GM21515 (cell line): ENCODE measurements around the gene ARMC9.

Experiments used
- ATAC-seq: cut with Tn5 transposase; IDR thresholded peaks from one replicate; pipeline ENCODE4 v1.9.1; 2021; ENCODE audit not compliant: unreplicated experiment

ARMC9 gene

DNA sequence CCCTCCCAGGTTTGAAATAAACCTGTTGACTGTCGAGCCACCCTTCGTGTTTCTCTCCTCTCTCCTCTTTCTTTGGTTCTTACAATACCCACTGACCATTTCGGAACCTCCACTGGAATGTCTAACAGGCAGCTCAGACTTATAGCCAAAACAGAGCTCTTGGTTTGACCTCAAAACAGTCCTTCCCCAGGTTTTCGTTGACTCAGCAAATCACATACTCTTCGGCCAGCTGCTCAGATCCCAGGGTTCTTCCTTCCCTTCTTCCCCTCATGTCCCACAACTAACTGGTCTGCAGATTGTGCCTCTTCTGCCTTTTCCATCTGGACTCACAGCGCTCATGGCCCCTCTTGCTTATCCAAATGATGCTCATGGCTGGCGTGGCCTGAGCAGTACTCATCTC lies 4.7 kb downstream of the ARMC9 start:
- ATAC-seq, result no peak

DNA sequence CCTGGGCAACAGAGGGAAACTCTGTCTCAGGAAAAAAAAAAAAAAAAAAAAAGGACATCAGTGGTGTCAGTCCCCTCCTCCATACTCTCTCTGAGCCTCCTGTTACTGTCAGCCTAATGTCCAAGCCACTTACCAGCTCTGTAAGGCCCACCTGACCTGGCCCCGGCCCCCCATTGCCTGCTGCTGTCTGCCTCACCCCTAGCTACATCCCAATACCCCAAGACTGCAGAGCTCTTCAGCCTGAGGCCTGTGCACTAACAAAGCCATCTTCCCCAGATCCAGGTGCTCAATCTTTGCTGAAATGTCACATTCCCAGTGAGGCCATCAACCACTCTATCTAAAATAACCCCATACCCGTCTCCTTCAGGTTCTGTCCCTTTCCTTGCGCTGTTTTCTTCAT lies 5.7 kb downstream of the ARMC9 start:
- ATAC-seq, result no peak

DNA sequence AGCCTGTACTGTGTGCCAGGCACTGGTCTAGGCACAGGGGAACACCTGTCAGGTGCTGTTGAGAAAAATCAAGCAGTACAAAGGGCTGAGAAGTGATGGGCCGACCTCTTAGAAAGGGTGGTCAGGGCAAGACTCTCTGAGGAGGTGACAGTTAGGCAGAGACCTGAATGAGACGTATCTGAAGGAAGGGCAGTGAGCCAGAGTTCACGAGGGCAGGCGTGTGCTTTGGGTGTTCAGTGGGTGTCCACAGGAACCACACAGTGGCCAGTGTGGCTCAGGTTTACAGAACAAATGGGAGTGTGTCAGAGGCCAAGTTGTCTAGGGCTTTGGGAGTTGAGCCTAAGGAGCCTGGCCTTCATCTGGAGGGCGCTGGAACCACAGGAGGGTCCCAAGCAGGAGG lies 6.2 kb downstream of the ARMC9 start:
- ATAC-seq, result no peak

DNA sequence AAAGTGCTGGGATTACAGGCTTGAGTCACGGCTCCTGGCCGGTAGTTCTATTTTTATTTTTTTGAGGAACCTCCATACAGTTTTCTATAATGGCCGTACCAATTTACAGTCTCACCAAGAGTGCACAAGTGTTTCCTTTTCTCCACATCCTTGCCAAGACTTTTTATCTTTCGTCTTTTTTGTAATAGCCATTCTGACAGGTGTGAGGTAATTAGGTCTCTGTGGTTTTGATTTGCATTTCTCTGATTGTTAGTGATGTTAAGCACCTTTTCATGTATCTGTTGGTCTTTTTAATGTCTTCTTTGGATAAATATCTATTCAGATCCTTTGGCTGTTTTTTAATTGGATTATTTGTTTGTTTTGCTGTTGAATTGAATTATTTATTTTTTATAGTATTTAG lies 9.3 kb downstream of the ARMC9 start:
- ATAC-seq, result no peak

DNA sequence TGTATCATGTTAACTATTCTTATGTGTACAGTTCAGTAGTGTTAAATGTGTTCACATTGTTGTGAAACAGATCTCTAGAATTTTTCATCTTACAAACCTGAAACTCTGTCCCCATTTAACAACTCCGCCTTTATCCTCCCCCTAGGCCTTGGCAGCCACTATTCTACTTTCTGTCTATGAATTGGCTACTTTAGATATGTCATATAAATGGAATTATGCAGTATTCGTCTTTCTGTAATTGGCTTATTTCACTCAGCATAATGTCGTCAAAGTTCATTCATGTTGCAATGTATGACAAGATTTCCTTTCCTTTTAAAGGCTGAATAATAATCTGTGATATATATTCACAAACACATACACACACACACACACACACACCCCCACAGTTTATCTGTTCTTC lies 12.4 kb downstream of the ARMC9 start:
- no peak for ATAC-seq

DNA sequence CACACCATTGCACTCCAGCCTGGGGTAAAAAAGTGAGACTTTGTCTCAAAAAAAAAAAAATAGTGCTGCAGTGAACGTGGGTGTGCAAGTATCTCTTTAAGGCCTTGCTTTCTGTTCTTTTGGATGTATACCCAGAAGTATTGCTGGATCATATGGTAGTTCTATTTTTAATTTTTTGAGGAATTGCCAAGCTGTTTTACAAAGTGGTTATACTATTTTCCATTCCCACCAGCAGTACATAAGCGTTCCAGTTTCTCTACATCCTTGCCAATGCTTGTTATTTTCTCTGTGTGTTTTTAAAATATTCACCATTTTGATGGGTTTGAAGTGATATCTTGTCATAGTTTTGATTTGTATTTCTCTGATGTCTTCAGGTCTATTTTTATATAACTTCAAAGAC lies 13.1 kb downstream of the ARMC9 start:
- no peak for ATAC-seq

DNA sequence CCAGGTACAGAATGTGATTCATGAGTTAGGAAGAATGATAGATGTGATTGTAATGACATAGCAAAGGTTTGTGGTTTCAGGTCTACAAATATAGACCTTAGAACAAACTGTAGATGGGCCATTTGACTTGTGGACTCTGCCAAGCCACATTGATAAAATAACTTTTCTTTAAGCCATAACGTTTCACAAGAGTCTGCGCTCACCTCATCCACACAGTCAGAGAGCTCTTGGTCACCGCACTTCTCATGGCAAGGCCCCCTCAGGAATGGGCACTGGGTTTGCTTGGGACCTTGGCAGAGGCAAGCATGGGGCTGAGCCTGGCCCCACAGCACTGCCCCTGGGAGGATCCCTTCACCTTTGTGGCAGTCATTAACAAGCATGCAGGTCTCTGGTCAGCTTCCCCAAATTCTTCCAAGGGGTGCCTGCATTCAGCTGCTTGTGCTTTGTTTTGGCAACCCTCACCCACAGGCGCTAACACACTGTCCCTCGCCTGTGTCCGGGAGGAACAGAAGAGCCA lies 14.0 kb downstream of the ARMC9 start:
- ATAC-seq, result no peak

DNA sequence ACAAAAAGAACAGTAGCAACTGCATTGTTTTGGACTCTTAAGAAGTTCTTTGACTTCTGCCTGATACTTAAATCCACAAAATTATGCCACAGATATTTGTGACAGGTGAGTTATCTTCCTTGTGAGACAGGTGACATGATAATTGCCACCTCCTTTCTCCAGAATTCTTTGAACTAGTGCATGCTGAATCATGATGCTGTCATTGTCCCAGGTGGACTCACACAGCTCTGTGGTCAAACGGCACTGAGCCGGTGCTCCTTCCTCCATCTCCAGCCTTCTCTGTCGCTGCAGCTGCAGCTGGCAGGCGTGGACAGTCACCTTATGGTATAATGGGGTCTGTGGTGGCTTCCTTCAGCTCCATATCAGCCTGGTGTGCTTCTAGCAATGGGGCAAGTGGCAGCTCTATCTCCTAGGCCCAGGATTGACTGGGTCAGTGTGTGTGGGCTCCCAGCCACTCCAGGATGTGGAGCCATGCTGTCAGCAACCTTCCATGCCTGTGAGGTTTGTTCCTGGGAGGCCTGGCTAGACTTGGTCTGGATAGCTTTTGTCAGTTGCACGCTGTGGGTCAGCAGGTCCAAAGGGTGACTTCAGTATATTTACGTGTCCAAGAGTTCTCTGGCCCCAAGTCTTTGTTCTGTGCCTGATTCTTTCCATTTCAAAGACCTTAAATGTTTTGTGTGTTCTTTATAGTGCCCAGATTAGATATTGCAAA lies 15.7 kb downstream of the ARMC9 start:
- ATAC-seq, result no peak

DNA sequence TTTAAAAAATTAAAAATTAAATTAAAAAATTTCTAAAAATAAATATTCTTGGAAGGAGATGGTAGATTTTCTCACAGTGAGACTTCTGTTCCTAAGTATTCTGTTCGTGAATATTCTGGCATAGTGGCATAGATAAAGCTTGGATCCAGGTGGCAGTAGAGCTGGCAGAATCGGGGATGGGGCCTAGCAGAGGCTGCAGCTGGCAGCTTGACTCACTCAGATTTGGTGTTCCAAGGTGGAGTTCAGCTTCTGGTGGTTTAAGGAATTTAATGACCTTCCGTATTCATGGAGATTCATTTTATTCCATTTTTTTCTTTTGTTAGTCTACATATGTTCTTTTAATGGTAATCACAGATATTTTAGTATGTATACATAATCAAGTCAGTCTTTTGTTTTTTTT lies 19.9 kb downstream of the ARMC9 start:
- ATAC-seq, result no peak

DNA sequence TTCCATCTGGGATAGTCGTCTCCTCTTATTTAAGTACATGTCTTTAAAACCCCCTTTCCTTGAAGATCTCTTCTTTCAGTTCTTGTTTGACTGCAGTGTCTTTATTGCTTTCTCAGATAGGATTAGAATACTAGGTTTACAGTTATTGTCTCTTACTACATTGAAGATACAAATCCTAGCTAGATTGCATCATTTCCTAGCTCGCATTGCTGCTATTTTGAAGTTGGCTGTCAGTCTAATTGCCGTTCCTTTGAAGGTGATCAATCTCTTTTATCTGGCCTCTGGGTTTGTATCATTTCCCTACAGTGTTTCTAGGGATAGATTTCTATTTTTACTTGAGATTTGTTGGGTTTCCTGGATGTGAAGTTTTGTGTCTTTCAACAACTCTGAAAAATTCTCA lies 20.9 kb downstream of the ARMC9 start:
- ATAC-seq, result no peak

DNA sequence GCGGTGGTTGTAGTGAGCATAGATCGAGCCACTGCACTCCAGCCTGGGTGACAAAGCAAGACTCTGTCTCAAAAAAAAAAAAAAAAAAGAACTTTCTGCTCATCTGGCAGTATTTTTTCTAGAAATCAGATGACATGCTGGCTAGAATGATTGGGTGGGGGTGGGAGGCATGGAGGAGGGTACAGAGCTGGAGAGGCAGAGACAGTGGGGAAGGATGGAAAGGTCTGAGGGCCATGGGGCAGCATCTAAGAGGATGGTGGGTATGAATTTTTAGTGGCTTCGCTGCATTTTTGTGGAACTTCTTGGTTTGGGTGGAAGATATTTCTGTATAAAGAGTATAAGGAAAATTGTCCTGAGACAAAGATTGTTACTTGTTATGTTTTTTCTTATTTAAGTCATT lies 23.3 kb downstream of the ARMC9 start:
- ATAC-seq, result no peak

DNA sequence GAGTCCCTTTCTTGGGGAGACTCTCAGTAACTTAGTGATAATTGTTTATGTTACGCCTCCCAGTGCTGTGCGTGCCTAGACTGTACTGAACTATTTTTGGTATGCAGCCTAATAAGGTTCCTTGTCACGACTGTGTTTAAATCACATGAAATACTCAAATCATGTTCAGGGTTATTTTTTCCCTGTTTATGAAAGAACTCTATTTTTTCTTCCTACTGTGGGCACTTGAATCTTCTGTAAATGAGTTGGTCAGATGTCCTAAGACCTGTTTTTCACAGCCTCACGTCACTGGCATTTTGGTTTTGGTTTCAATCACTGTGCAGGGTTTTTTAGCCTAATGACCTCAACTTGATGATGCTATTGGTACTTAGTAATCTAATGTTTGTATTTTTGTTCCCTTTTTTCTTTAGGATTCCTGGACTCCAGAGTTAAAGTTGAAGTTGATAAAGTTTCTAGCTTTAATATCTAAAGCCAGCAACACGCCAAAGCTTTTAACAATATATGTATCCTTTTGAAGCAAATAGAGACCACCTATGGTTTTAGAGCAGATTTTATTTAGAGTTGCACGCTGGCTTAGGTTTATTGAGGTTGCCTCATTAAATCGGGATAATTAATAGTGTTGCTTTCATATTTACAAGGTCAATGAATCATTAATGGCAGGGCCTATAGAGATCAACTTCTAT lies 24.0 kb downstream of the ARMC9 start:
- peak; percentile 58 for ATAC-seq

DNA sequence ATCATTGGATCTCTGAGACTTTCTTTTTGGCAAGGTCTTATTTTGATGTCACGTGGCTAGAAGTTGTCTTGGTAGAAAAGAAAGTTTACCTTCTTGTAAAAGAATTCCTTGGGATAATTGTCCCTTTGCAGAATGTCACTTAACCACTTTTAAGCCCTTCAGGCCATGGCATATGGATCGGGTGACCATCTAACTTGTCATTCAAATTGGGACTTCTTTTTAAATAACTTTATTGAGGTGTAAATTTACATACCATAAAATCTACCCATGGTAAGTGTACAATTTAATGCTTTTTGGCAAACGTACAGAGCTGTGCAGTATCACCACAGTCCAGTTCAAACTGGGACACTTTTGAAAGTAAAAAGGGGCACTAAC lies 24.6 kb downstream of the ARMC9 start:
- no peak for ATAC-seq

DNA sequence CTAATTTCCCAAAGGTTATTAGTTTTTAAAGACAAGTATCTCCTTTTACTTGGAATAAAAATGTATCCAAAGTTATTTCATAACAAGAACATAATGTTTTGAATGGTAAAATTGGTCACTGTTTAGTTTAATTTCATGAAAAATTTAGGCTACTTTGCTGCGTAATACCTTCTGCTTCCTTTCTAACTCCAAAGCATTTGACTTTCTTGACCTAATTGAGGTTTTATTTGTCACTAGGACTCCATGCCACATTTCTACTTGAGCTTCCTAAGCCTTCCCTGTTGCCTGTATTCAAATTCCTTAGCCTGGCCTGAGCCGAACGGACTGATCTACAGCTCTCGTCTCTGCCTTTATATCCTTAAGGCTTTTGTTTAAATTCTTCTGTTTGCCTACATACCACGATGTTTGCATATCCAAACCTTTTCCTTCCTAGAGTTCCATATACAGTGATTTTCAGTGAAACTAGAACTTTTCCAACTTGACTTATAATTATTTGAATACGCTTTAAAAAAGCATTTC lies 25.1 kb downstream of the ARMC9 start:
- no peak for ATAC-seq

DNA sequence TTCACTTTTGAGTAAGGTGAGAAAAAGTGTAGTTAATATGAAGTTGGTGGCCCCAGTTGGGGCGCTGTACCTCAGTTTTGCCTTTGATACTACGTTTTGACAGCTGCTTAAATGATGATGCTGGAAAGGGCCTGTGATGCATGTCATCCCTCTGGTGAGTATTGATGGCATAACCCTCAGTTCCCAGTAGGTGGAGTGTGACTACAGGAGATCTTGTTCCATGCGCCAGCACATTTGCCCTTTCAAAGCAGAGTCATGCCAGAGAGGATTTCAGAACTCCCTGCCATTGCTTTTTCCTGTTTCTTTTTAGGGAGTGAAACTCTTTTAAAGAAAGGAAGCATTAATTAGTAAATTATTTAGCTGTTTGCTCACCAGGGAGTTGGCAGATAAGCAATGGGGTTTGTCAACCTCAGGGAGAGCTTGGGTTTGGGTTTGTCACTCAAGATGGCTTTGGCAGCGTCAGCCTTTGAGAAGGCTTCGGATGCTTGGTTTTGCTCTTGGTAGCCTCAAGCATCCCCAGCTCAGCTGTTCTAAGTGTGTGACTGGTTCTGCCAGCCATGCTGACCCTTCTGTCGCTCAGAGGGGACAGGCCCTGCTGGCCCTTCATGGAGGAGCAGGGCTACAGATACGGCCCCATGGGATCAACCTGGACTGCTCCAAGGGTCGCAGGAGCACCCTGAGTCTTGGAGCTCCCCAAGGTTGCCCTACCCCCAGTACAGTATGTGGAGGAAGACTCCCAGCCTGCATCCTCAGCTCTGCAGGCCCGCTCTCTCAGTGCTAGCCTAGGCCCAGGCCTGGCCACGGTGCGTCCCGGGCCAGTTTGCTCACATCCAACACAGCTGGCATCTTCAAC lies 29.1 kb downstream of the ARMC9 start:
- ATAC-seq, result peak; percentile 67

DNA sequence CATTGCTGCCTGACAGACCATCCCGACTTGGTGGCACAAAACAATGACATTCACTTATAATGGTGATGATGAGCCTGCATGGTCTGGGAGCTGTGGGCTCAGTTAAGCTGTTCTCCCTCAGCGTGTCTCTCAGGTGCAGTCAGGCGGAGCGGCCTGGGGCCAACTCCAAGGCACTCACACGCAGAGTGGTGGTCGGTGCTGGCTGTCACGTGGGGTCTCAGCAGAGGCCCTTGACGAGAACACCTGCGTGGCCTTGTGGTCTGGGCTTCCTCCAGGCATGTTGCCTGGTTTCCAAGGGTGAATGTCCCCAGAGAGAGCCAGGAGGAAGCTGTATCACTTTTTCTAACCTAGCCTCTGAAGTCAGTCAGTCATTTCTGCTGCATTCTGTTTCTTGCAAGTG lies 29.8 kb downstream of the ARMC9 start:
- ATAC-seq, result peak; percentile 71

DNA sequence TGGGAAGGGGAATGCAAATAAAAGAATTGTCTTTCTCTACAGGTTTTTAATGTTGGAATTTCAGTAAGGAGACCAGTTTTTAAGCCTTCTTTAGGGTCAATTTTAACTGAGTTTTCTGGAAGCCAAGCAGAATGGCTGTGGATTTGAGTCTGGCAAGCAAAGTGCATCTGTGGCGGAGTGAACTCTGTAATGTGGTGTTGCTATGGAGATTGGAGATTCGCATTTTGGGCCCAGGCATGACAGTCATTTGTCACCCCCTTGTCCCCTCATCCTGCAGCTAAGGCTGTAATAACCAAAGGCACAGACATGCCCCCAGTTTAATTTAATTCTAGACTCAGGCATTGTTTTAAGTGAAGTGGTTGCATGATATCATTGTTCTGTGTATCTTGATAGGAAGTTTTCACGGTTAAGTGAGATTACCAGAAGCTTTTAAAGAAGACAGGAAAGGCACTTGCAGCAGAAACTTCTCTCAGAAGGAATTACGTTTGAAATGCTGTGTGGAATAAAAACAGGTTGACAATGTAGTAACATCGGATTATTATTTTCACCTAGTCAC lies 30.6 kb downstream of the ARMC9 start:
- no peak for ATAC-seq

DNA sequence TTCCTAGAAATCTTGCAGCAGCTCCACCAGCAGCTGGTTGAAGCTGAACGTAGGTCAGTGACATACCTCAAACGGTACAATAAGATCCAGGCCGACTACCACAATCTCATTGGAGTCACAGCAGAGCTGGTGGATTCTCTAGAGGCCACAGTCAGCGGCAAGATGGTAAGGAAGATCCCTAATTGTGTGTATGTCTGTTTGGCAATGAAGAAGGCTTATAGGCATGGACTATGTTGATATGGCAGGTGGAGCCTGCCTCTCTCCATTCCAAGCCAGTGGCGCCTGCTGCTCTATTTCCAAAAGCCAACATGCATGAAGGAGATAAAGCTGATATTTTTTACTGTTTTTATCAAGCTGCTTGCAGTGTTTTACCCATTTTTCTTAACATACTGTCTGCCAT lies 36.8 kb downstream of the ARMC9 start:
- ATAC-seq, result no peak

DNA sequence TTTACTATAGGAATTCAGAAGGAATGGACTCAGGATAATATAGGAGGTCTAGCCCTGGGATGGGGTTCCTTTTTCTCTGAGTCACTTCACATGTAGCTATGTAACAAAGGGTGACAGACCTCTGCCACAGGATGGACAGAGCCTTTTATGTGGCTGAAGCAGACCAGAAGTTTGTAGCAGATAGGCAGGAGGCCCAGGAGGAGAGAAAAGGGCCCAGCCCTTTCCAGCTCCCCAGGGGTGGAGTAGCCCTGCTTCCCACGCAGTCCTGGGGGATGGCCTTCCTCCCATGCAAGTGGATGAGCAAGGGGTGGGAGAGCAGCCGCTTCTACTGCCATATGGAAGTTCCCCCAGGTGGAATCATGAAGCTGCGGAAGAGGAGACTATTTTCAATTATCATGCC lies 40.3 kb downstream of the ARMC9 start:
- no peak for ATAC-seq

DNA sequence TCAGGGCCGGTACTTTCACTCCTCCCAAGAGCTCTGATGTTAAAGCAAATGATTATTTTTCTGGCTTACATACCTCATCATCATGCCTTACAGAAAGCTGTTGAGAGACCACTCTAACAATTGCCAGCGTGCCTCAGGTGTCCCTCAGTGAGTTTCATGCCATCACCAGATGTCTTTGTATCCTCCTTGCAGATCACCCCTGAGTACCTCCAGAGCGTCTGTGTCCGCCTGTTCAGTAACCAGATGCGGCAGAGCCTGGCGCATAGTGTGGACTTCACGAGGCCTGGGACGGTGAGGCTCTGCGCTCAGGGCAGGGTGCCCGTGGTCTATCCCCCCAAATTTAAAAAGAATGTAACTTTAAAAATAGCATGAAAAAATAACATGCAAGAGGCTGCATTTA lies 41.3 kb downstream of the ARMC9 start:
- no peak for ATAC-seq

DNA sequence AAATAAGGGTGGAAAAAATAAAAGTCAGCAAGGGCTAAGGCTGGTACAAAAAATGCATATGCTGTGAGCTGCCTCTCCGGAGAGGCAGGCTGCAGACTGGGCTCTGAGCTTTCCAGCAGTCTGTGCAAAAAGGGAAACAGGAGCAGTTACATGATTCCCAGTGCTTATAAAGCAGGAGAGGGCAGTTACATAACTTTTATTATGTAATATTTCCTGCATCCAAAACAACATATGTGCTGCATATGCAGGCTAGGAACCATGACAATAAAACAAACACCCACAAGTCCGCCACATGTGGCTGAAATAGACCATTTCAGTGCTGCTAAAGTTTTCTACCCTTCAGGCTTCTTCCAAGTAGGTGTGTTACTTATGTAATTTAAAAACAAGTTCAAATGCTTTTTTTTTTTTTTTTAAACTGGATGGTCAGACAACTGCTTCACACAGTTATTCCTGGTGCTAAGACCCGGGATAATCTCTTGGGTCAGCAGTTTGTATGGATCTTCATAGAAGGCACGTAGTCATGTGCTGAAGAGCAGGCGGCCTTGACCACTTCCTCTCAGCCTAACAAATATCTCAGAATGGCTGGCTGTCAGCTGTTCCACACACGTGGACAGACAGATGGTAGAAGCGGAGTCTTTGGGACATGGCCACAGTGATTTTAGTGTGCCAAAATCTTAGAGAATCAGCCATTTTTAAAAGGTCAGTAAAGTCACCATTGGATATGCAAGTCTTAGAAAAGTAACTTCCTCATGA lies 43.5 kb downstream of the ARMC9 start:
- ATAC-seq, result no peak
